ENCODE measurements around the gene PPP2R2D.
A peak's percentile ranks its signal among the peaks of the same experiment; 100 is the strongest.

PPP2R2D gene

DNA sequence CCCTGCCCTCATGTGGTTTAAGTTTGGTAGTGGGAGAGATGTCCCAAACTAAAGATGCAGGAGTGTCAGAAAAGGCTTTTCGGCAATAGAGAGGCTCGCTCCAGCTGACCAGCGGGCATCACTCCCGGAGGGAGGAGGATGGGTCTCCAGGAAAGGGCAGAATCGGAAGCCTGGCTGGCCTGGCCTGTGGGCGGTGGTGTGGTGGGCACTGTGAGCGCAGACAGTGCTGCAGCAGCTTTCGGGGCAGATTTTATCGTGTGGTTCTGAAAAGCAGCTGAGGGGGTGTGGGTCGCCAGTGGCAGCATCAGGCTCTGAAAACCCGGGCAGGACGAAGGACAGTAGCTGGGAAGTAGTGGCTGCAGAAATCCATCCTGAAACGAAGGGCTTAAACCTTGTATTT is 68.1 kb downstream of the PPP2R2D start:
- peak overlapping the region; percentile 27 for H3K27ac Mint-ChIP-seq

DNA sequence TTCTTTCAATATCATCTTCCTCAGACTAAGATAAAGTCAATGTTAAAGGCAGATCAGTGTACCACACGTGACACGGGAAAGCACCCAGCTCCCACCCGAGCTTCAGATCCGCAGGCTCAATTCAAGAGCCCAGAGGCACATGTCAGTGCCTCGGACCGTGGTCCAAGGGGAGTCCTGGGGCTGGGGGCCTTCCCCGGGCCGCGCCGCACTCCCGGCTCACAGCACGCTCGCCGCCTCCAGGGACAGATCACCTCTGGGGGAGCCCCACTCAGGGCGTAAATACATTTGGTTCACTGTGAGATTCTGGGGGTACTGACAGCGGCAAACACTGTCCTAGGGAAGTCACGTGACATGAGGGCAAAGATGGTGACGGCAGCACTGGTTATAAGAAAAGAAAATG is 70.1 kb downstream of the PPP2R2D start:
- Mint-ChIP-seq H3K4me1 (peaks cover 54% of the 10 kb centered on the region), H3K4me3 (no peak overlapping the region)

More for the DNA sequence above, 68.1 kb downstream of the PPP2R2D start:
- no peaks in the 10 kb centered on the region for H3K27me3 Mint-ChIP-seq
- no peaks in the 10 kb centered on the region for H3K9me3 Mint-ChIP-seq
- H3K4me3 Mint-ChIP-seq, result no peak overlapping the region
- ATAC-seq (no peak), DNase-seq (no peak)
- peaks cover 56% of the 10 kb centered on the region for H3K36me3 Mint-ChIP-seq (ENCODE audit: low read depth)
- peaks cover 50% of the 10 kb centered on the region for H3K4me1 Mint-ChIP-seq

DNA sequence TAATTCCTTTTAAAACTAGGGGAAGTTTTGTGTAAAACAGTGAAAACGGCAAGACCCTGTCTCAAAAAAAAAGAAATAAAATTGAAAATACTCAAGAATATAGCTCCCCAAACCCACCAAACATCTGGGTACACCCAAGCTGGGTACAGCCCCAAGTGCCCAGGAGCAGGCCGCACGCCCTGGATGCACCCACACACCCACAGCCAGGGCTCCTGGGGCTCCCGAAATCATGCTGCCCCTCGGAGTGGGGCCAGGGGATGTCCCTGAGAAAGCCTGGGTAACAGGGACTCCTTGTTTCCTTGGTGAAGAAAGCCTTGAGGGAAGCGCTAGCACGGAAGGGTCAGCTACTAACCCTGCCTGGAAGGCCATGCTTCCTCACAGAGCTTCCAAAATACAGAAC is 70.8 kb downstream of the PPP2R2D start:
- DNase-seq (no peak), ATAC-seq (no peak)
- H3K4me1 Mint-ChIP-seq, result peaks cover 58% of the 10 kb centered on the region
- no peak overlapping the region for H3K4me3 Mint-ChIP-seq
- H3K27me3 Mint-ChIP-seq, result no peaks in the 10 kb centered on the region
- peak overlapping the region; percentile 73 for H3K27ac Mint-ChIP-seq
- H3K9me3 Mint-ChIP-seq, result no peaks in the 10 kb centered on the region
- H3K36me3 Mint-ChIP-seq (ENCODE audit: low read depth), result peaks cover 47% of the 10 kb centered on the region

More for the DNA sequence above, 70.1 kb downstream of the PPP2R2D start:
- Mint-ChIP-seq H3K9me3 (no peaks in the 10 kb centered on the region), H3K27ac (peak overlapping the region; percentile 72), H3K27me3 (no peaks in the 10 kb centered on the region), H3K36me3 (ENCODE audit: low read depth) (peaks cover 53% of the 10 kb centered on the region)
- no peak for DNase-seq
- ATAC-seq, result no peak

DNA sequence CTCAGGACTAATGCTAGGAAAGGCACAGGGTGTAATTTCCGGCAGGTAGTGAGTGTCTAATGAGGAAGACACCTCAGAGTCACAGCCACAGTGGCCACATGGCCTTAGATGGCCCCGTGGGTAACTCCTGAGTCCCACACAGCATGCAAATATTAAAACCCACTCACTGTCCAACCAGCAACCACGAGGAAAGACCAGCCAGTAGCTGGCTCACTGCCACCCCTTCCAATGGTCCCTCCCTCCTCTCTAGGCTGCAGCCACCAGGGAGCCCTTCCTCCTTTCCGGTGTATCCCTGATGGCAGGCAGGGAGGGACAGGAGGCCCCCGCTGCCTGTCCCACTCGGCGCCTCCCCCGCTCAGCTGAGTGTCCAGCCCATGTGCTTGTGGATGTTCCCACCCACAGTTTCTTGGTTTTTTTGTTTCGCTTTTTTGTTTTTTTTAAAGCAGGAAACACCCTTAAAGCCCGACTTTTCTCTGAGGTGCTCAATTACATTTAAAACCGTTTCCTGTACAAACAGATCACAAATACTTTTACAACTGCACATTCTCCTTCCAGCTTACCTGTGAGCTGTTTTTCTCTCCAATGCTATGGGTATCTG is 71.8 kb downstream of the PPP2R2D start:
- peaks cover 52% of the 10 kb centered on the region for H3K36me3 Mint-ChIP-seq (ENCODE audit: low read depth)
- H3K9me3 Mint-ChIP-seq, result no peaks in the 10 kb centered on the region
- no peaks in the 10 kb centered on the region for H3K27me3 Mint-ChIP-seq
- ATAC-seq (peak; percentile 62), DNase-seq (peak; percentile 23)
- H3K4me3 Mint-ChIP-seq, result peak overlapping the region; percentile 64
- H3K4me1 Mint-ChIP-seq, result peaks cover 66% of the 10 kb centered on the region
- H3K27ac Mint-ChIP-seq, result peak overlapping the region; percentile 73

DNA sequence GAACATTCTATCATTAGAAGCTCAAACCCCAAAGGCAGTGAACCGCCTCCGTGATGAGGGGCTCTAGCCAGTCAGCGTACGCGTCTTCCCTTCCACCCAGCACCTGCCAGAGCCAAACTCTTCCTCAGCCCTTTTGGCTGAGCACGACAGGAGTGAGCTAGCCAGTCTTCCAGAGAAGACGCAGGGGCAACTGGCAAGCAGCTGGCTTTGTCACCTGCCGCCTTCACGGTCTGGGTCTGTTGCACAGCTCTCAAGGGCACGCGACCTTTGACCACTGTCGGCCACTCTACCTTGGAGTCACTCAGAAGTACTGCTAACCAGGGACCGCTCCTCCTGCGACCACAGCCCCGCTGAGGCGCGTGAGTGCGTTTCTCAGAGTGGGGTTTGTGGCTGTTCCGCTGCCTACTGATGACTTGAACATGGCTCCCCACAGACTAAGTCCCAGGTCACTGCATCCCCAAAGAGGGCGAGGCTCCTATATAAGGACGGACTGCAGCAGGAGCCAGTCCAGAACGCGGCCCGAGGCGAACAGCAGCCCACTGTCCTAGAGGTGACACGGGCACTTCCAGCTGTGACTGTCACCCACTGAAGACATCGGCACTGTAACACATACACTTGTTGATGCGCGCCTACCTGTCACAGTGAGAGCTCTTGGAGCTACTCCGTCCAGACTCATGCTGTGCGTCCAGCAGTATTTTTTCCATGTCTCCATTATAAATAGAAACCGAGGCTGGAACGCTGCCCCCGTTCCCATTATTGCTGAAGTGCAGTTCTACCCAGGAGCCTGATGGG is 72.5 kb downstream of the PPP2R2D start:
- Mint-ChIP-seq H3K36me3 (ENCODE audit: low read depth) (peaks cover 54% of the 10 kb centered on the region), H3K9me3 (no peaks in the 10 kb centered on the region), H3K27ac (peak overlapping the region; percentile 73), H3K4me3 (peak overlapping the region; percentile 64), H3K27me3 (no peaks in the 10 kb centered on the region), H3K4me1 (peaks cover 73% of the 10 kb centered on the region)
- ATAC-seq, result peak; percentile 26
- peak; percentile 16 for DNase-seq

DNA sequence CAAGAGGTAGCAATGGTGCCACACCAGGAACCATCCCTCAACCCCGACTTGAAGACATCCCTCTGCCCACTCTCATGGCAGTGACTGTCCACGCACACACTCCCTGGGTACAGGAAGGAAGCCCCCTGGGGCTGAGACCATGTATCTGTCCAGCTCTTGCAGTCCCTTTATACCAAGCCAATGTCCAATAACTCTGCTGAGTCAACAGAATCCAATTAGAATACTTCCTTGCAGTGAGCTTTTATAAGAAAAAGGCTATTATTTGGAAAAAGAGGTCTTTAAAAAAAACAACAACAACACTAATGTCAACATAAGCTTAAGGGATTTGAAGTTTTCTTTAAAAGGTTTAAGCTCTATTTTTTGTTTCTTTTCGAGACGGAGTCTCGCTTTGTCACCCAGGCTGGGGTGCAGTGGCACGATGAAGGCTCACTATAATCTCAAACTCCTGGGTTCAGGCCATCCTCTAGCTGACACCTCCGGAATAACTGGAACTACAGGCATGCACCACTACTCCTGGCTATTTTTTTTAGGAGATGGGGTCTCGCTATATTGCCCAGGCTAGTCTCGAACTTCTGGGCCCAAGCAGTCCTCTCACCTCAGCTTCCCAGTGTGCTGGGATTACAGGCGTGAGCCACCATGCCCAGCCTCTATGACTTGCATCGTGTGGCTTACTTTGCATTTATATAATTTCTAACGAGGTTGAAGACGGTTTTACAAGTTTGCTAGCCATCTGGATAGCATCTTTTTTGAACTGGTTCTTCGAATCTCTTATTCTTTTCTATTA is 73.4 kb downstream of the PPP2R2D start:
- peak overlapping the region; percentile 73 for H3K27ac Mint-ChIP-seq
- peaks cover 51% of the 10 kb centered on the region for H3K36me3 Mint-ChIP-seq (ENCODE audit: low read depth)
- ATAC-seq (no peak), DNase-seq (no peak)
- H3K9me3 Mint-ChIP-seq, result no peaks in the 10 kb centered on the region
- peaks cover 80% of the 10 kb centered on the region for H3K4me1 Mint-ChIP-seq
- no peaks in the 10 kb centered on the region for H3K27me3 Mint-ChIP-seq
- peak overlapping the region; percentile 64 for H3K4me3 Mint-ChIP-seq

DNA sequence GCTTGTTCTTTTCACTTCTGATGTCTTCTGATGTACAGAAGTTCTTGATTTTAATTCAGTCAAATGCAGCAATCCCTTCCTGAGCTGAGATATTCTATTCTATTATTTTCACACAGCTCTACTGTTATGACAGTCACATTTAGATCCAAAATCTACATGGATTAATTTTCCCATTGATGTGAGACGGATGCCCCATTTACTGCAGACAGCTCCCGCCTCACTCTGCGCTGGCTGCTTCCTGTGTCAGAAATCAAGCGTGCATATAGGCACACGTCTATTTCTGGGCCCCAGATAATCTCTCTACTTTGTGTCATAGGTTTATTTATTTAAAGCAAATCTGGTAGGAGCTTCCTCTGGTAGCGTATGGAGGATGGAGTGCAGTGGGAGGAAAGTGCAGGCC is 74.2 kb downstream of the PPP2R2D start:
- Mint-ChIP-seq H3K27ac (no peak overlapping the region), H3K4me1 (peaks cover 87% of the 10 kb centered on the region)

DNA sequence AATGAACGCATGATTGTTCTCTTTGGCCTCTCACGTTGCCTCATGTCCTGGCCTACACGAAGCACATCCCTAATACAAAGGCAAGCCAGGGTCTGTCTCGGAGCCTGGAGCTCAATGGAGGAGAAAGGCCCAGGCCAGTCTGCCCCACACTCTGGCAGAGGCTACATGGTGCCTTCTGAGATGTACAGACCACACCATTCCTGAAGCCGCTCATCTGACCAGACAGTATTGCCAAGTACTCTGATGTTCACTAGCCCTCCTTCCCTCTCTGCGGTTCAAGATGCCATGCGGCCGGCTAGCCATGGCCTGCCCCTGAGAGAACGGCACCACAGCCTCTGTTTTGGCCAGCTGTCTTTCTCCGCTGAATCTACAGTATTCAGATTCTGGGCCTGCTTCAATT is 75.0 kb downstream of the PPP2R2D start:
- no peaks in the 10 kb centered on the region for H3K27me3 Mint-ChIP-seq
- peak overlapping the region; percentile 39 for H3K27ac Mint-ChIP-seq
- H3K9me3 Mint-ChIP-seq, result no peaks in the 10 kb centered on the region
- no peak overlapping the region for H3K4me3 Mint-ChIP-seq
- ATAC-seq, result no peak
- H3K4me1 Mint-ChIP-seq, result peaks cover 86% of the 10 kb centered on the region
- no peak for DNase-seq
- peaks cover 47% of the 10 kb centered on the region for H3K36me3 Mint-ChIP-seq (ENCODE audit: low read depth)

More for the DNA sequence above, 74.2 kb downstream of the PPP2R2D start:
- H3K27me3 Mint-ChIP-seq, result no peaks in the 10 kb centered on the region
- no peaks in the 10 kb centered on the region for H3K9me3 Mint-ChIP-seq
- no peak overlapping the region for H3K4me3 Mint-ChIP-seq
- peaks cover 55% of the 10 kb centered on the region for H3K36me3 Mint-ChIP-seq (ENCODE audit: low read depth)
- no peak for DNase-seq
- no peak for ATAC-seq

DNA sequence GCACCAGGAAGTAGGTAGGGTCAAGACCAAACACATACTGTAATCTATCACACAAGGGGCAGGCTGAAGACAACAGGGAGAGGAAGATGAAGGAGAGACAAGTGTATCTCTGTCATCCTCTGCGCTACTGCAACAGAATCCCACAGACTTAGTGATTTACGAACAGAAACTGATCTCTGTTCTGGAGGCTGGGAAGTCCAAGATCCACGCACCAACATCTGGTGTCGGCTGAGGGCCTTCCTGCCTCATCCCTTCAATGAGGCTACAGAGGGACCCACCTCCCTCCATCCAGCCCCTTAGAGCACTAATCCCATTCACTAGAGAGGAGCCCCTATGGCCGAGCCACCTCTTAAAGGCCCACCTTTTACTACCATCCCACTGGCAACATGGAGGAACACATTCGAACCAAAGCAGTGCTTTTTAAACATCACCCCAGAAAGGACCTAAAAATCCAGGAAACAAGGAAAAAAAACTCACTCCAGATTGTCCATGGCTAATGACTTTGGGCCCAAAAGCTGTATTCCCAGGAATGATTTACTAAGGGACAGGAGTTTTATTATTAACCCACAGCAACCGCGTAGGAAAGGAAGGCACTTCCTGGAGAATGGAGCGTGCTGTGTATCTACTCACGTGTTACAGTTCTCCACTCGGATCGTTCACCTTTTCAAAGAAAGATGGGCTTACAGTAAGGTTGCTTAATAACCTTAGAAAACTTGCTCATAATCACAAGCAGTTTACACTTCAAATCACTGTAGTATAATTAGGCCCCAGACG is 76.7 kb downstream of the PPP2R2D start:
- ATAC-seq (no peak), DNase-seq (no peak)
- H3K4me3 Mint-ChIP-seq, result no peak overlapping the region
- no peaks in the 10 kb centered on the region for H3K27me3 Mint-ChIP-seq
- peaks cover 33% of the 10 kb centered on the region for H3K36me3 Mint-ChIP-seq (ENCODE audit: low read depth)
- H3K9me3 Mint-ChIP-seq, result no peaks in the 10 kb centered on the region
- H3K27ac Mint-ChIP-seq, result no peak overlapping the region
- H3K4me1 Mint-ChIP-seq, result peaks cover 76% of the 10 kb centered on the region

DNA sequence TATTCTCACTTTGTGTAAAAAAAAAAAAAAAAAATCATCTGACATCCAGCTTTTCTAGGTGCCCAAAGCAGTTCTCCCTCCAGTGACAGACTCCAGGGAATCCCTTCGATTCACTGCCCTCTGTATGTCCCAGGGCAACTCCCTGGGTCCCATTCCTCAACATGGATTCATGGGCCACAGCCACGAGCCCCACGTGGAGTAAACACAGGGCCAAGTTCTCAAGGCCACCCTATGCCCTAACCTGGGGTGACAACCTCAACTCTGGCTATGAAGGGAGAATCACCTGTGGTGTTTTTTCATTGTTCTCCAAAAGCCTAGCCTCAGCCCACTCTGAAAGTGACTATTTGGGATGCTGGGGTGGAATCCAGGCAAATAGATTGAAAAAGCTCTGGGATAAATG is 77.6 kb downstream of the PPP2R2D start:
- no peak overlapping the region for H3K4me3 Mint-ChIP-seq
- no peaks in the 10 kb centered on the region for H3K27me3 Mint-ChIP-seq
- ATAC-seq (no peak), DNase-seq (no peak)
- H3K4me1 Mint-ChIP-seq, result peaks cover 74% of the 10 kb centered on the region
- no peak overlapping the region for H3K27ac Mint-ChIP-seq
- no peaks in the 10 kb centered on the region for H3K9me3 Mint-ChIP-seq
- H3K36me3 Mint-ChIP-seq (ENCODE audit: low read depth), result peaks cover 29% of the 10 kb centered on the region

DNA sequence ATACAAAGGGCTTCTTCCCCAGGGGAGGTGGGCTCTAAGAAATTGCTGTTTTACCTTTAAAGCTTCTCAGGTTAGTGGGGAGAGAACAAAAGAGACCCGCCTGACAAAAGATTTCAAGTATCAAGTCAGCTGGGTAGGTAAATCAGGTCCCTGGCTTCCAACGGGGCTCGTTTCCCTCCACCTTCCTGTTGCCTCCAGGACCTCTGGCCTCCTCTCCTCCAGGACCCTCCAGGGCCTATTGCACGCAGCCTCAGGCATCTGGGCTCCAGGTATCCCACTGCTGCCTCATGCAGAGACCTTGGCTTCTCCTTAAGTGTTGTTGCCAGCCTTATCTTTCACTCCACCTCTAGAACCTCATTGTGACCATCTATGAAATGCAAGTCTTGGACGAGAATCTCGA is 78.0 kb downstream of the PPP2R2D start:
- Mint-ChIP-seq H3K27me3 (no peaks in the 10 kb centered on the region), H3K27ac (peak overlapping the region; percentile 76), H3K9me3 (no peaks in the 10 kb centered on the region), H3K36me3 (ENCODE audit: low read depth) (peaks cover 24% of the 10 kb centered on the region), H3K4me1 (peaks cover 71% of the 10 kb centered on the region), H3K4me3 (peak overlapping the region; percentile 90)
- ATAC-seq (no peak), DNase-seq (no peak)

DNA sequence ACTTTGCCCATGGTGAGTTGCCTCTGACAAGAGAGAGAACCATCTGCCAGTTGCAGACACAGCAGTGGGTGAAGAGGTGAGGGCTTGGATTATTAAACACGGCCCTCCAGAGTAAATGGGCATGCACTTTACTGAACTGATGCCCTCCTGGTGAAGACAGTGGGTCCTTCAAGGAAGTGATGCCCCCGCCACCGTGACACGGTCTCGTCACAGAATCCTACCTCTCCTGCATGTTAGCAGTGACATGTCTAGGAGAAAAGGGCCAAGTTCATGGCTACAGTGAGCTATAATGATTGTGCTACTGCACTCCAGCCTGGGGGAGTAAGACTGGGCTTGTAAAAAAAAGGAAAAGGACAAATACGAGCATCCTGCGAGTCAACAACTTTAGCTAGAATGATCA is 78.5 kb downstream of the PPP2R2D start:
- H3K27ac Mint-ChIP-seq, result peak overlapping the region; percentile 76

DNA sequence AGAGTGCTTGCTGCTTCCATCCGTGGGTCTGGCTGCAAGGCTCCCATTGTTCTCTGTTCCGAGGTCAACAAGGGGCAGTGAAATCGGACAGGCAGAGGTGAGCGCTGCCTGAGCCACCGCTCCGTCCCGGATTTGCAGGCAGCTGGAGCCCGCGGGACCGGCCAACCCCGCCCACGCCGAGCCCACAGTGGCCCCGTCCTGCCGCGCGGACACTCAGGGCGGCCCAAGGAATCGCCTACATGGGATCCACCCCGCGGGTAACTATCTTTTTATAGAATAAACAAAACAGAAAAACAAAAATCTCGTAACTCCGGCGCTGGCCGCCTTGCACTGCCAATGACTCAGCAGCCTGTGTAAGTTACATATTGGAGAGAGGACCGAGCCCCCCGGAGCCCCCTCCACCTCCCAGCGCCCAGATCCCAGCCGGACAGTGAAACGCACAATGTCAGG is 79.0 kb downstream of the PPP2R2D start:
- DNase-seq (no peak), ATAC-seq (no peak)
- peak overlapping the region; percentile 68 for H3K27ac Mint-ChIP-seq
- no peaks in the 10 kb centered on the region for H3K9me3 Mint-ChIP-seq
- no peaks in the 10 kb centered on the region for H3K27me3 Mint-ChIP-seq
- peak overlapping the region; percentile 90 for H3K4me3 Mint-ChIP-seq
- H3K36me3 Mint-ChIP-seq (ENCODE audit: low read depth), result peaks cover 20% of the 10 kb centered on the region
- peaks cover 63% of the 10 kb centered on the region for H3K4me1 Mint-ChIP-seq

More for the DNA sequence above, 78.5 kb downstream of the PPP2R2D start:
- H3K4me3 Mint-ChIP-seq, result peak overlapping the region; percentile 90
- ATAC-seq (no peak), DNase-seq (no peak)
- peaks cover 20% of the 10 kb centered on the region for H3K36me3 Mint-ChIP-seq (ENCODE audit: low read depth)
- no peaks in the 10 kb centered on the region for H3K9me3 Mint-ChIP-seq
- H3K4me1 Mint-ChIP-seq, result peaks cover 66% of the 10 kb centered on the region
- no peaks in the 10 kb centered on the region for H3K27me3 Mint-ChIP-seq

DNA sequence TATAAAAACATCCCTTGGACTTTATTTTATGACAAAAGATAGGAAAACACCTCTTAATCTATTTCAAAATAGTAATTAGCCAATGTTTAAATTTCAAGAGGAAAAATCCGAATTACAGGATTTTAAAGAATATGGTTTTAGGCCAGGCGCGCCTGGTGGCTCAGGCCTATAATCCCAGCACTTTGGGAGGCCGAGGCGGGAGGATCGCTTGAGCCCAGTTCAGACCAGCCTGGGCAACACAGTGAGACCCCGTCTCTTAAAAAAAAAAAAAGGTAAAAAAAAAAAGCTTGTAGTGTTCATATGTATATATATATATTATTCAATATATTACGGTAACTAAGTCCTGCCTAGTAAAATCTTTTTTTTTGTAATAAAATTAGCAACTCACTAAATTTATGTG is 79.5 kb downstream of the PPP2R2D start:
- DNase-seq (no peak), ATAC-seq (no peak)
- Mint-ChIP-seq H3K9me3 (no peaks in the 10 kb centered on the region), H3K36me3 (ENCODE audit: low read depth) (peaks cover 17% of the 10 kb centered on the region), H3K4me3 (peak overlapping the region; percentile 90), H3K4me1 (peaks cover 58% of the 10 kb centered on the region), H3K27ac (no peak overlapping the region), H3K27me3 (no peaks in the 10 kb centered on the region)
